Uterus (tissue), 4 donors: ENCODE measurements around the gene STAB1. TPM values are rescaled to one million over a fixed set of nuclear protein-coding genes. Genes with fewer than 3 reads are reported as not detected.

Experiments
- DNase-seq, 2 donors: peaks; one replicate each; pipeline ENCODE4 v3.0.0-alpha.2; 2019 to 2020
- H3K27ac ChIP-seq, 2 donors: fragments of 200-600 bp; sonication (generic); 1 replicate in 1 of 2; 2 replicates in 1 of 2; pipeline ENCODE4 v1.5.1; 2016 to 2018
- H3K27me3 ChIP-seq, 2 donors: fragments of 200-600 bp; sonication (generic); one replicate each; pipeline ENCODE4 v1.5.1; 2018 to 2019; ENCODE audit warnings: control low read depth in 1 of 2
- H3K36me3 ChIP-seq, 2 donors: fragments of 200-600 bp; sonication (generic); one replicate each; pipeline ENCODE4 v1.5.1; 2019; ENCODE audit warnings: control low read depth in 1 of 2
- H3K4me1 ChIP-seq, 2 donors: fragments of 200-600 bp; sonication (generic); one replicate each; pipeline ENCODE4 v1.5.1; 2018 to 2019; ENCODE audit warnings: control low read depth in 1 of 2
- H3K4me3 ChIP-seq, 2 donors: fragments of 200-600 bp; sonication (generic); 1 replicate in 1 of 2; 2 replicates in 1 of 2; pipeline ENCODE4 v1.5.1; 2018 to 2019; ENCODE audit warnings: mild to moderate bottlenecking in 1 of 2
- H3K9me3 ChIP-seq, 2 donors: fragments of 200-600 bp; sonication (generic); one replicate each; pipeline ENCODE4 v1.5.1; 2019; ENCODE audit warnings: control low read depth in 1 of 2
- POLR2A ChIP-seq, 2 donors: fragments of 450-650 bp; IDR thresholded peaks; one replicate each; pipeline ENCODE4 v1.6.1; 2016; ENCODE audit warnings: antibody characterized with exemption in 2 of 2, mild to moderate bottlenecking in 1 of 2, moderate library complexity in 1 of 2
- intact Hi-C: fragments of 100-400 bp; cut with DNase I; formaldehyde crosslinking; loops from one replicate; pipeline ENCODE4 v1.15.1; 2023; ENCODE audit warnings: low total_unique reads
- total RNA-seq, 4 donors: library from RNA; depleted of rRNA in 3 of 4; stranded (reverse); fragments of >200 nt in 3 of 4; gene quantifications; one replicate each; pipeline versions ENCODE4 v1.1.0 to v1.2.4, GENCODE V29; 2014 to 2023
- TF ChIP-seq, protein P1 (sequence below), 4 experiments: fragments of 200-600 bp in 2 of 4; fragments of 450-650 bp in 2 of 4; sonication (generic) in 2 of 4; IDR thresholded peaks; one replicate each; pipeline ENCODE4 v1.5.1; 2016 to 2019; ENCODE audit warnings: antibody characterized with exemption in 4 of 4, mild to moderate bottlenecking in 2 of 4, moderate library complexity in 1 of 4
- donor health status: DM: yes; HTN: yes; CAD: no.

Gene STAB1
- total RNA-seq, 4 donors from 2014 or later, result 55.3 to 216 (median 78.2) TPM

DNA sequence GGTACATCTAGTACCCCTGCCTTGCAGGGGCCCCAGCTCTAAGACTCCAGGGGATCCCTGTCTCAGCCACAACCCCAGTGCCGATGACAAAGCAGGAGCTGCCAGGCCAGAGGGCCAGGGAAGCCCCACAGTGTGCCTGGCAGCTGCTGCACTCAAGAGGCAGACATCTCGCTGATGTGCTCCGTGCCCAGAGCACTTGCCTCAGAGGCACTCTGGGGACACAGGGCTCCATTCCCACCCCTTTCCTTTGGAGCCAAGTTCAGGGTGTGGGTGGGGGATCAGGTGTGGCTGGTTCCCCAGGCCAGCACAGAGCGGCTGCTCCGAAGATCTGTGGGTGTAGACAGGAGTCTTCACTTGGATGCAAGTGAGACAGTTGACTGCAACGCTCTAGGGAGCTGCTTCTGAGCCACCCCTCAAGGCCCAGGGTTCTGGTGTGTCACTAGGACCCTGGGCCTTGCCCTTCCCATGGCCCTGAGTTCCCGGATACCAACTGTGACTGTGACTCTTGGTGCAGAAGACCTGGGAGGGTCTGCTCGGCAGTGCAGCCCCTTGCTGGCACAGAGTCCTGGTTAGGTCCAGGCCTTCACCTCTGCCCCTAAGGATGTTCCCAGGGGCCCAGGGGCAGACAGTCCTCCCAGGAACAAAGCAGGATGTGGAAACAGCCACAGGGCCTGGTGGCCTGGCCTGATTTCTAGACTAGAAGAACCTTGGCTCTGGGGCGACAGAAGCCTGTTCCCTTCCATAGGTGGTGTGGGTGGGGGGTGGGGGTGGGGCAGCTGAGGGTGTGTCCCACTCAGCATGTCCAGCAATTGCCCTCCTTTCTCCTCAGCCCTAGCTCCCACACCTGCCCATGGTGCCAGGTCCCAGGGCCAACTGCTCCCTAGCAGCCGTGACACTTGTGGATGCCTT is 36.0 kb downstream of the STAB1 start:
- intact Hi-C loops, result no loop called here
- no peaks in the 10 kb centered on the region for H3K27me3 ChIP-seq
- H3K27ac ChIP-seq, result peak overlapping the region; percentile 17 to 46
- H3K4me3 ChIP-seq, result no peak overlapping the region
- no peaks in the 10 kb centered on the region for H3K4me1 ChIP-seq
- no peak for DNase-seq
- no peak for TF ChIP-seq POLR2A (IDR thresholded peaks at IDR 0.05)
- TF ChIP-seq, protein P1, sequence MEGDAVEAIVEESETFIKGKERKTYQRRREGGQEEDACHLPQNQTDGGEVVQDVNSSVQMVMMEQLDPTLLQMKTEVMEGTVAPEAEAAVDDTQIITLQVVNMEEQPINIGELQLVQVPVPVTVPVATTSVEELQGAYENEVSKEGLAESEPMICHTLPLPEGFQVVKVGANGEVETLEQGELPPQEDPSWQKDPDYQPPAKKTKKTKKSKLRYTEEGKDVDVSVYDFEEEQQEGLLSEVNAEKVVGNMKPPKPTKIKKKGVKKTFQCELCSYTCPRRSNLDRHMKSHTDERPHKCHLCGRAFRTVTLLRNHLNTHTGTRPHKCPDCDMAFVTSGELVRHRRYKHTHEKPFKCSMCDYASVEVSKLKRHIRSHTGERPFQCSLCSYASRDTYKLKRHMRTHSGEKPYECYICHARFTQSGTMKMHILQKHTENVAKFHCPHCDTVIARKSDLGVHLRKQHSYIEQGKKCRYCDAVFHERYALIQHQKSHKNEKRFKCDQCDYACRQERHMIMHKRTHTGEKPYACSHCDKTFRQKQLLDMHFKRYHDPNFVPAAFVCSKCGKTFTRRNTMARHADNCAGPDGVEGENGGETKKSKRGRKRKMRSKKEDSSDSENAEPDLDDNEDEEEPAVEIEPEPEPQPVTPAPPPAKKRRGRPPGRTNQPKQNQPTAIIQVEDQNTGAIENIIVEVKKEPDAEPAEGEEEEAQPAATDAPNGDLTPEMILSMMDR (IDR thresholded peaks at IDR 0.05), result no peak
- H3K9me3 ChIP-seq, result no peaks in the 10 kb centered on the region
- no peaks in the 10 kb centered on the region for H3K36me3 ChIP-seq

DNA sequence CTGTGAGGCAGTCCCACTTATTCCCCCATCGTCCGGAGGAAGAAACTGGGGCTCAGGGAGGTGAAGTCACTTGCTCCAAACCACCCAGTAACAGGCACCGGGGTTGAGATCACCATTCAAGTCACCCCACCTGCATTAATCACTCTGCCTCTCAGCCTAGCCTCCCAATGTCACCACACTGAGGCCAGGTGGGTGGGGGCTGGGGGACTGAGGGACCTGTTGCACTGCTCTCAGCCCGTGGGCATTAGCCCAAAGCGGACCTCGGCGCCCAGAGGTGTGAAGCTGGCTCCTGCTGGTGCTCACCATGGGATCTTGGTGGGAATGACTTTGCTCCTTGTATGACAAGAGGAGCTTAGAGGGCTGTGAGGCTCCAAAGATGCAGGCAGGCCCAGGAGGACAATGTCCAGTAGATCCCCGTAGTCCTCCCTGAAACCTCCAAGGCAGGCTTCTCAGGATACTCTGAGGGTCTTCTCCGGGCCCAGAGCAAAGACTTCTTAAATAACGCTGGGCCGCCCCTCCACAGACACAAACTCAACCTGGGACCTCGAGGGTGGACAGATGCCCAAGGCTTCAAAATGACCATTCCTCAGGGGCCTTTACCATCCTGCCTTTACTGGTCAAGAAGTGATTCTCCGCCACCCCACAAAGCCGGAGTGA is 36.9 kb downstream of the STAB1 start:
- Histone ChIP-seq H3K36me3 (no peaks in the 10 kb centered on the region), H3K4me3 (no peak overlapping the region), H3K27ac (peak overlapping the region in 1 of 2 donors; percentile 72), H3K9me3 (no peaks in the 10 kb centered on the region), H3K4me1 (no peaks in the 10 kb centered on the region), H3K27me3 (no peaks in the 10 kb centered on the region)
- intact Hi-C loops, result no loop called here
- no peak for TF ChIP-seq POLR2A (IDR thresholded peaks at IDR 0.05)
- TF ChIP-seq, protein P1 (IDR thresholded peaks at IDR 0.05), result no peak
- peak; percentile 17 to 24 for DNase-seq

GRCh38 chr3:52532517-52532837 is 37.3 kb downstream of the STAB1 start:
- intact Hi-C loops, result no loop called here

DNA sequence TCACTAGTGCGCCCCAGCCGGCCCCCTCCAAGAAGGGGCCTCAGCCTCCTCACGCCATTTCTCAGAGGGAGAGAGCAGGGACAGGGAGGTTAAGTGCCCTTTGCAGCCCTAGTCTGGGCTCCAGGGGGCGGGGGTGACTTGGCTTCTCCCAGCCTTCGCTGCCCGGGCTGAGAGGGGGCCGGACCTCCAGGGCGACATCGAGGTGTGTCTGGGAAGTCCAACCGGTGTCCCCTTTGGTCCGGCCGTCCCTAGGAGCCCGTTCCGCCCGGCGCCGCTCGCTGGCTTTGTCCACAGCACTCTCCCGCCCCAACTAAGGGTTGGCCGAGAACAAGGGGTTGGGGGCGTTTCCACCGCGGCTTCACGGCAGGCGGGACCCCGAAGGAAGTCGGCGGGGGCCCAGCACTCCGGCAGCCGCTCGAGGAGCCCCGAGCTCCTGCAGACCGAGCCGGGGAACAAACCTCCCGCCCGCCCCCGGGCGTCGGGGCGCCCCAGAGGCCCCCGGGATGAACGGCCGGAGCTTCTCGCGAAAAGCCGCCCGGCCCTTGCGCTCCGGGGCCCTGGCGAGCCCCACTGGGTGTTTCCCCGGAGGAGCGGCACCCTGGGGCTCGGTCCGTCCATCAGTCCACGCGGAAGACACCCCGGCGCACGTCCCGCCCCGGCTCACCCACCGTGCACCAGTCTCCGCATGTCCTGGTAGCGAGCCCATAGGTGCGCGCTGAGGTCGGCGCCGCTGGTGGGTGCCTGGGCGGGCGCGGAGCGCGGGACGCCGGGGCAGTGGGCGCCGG is 37.9 kb downstream of the STAB1 start:
- Histone ChIP-seq H3K9me3 (no peaks in the 10 kb centered on the region), H3K4me1 (peaks cover 0 to 8% of the 10 kb centered on the region in 2 donors), H3K27ac (peak overlapping the region; percentile 72 to 80), H3K4me3 (peak overlapping the region; percentile 53 to 61), H3K36me3 (no peaks in the 10 kb centered on the region), H3K27me3 (no peaks in the 10 kb centered on the region)
- TF ChIP-seq POLR2A (IDR thresholded peaks at IDR 0.05), result peak in 1 of 2 donors; percentile 8
- TF ChIP-seq, protein P1 (IDR thresholded peaks at IDR 0.05), result no peak
- intact Hi-C loops, result no loop called here
- DNase-seq, result peak; percentile 28 to 42

More at GRCh38 chr3:52532517-52532837, 37.3 kb downstream of the STAB1 start:
- TF ChIP-seq, protein P1 (IDR thresholded peaks at IDR 0.05), result no peak
- no peak for TF ChIP-seq POLR2A (IDR thresholded peaks at IDR 0.05)
- H3K36me3 ChIP-seq, result no peaks in the 10 kb centered on the region
- H3K27me3 ChIP-seq, result no peaks in the 10 kb centered on the region
- DNase-seq, result peak; percentile 22 to 50
- peaks cover 0 to 2% of the 10 kb centered on the region in 2 donors for H3K4me1 ChIP-seq
- no peaks in the 10 kb centered on the region for H3K9me3 ChIP-seq
- H3K27ac ChIP-seq, result peak overlapping the region; percentile 72 to 80
- H3K4me3 ChIP-seq, result peak overlapping the region; percentile 53 to 61
